HEK293 (cell line): ENCODE results near the gene DMD.

Source experiments
- CTCF ChIP-seq: fragments of 450-650 bp; formaldehyde crosslinking; IDR thresholded peaks from 2 replicates; pipeline ENCODE4 v1.5.1; 2016; ENCODE audit warnings: missing biosample characterization, missing genetic modification characterization
- ZNF133 ChIP-seq: fragments of 450-650 bp; formaldehyde crosslinking; IDR thresholded peaks from 2 replicates; pipeline ENCODE4 v1.5.1; 2016; ENCODE audit warnings: missing biosample characterization, missing genetic modification characterization

- TF ChIP-seq ZNF133 (tag by site-specific recombination) (no peak), CTCF (tag by site-specific recombination) (no peak)
These were observed 613.6 kb downstream of the DMD start for GRCh38 chrX:32597777-32598176.
